Islet precursor cell (in vitro differentiated cells): ENCODE data around the gene DYNC1H1.

ENCODE experiments used
- DNase-seq: peaks from one replicate; pipeline ENCODE4 v3.0.0-alpha.2; 2018

DYNC1H1 gene

DNA sequence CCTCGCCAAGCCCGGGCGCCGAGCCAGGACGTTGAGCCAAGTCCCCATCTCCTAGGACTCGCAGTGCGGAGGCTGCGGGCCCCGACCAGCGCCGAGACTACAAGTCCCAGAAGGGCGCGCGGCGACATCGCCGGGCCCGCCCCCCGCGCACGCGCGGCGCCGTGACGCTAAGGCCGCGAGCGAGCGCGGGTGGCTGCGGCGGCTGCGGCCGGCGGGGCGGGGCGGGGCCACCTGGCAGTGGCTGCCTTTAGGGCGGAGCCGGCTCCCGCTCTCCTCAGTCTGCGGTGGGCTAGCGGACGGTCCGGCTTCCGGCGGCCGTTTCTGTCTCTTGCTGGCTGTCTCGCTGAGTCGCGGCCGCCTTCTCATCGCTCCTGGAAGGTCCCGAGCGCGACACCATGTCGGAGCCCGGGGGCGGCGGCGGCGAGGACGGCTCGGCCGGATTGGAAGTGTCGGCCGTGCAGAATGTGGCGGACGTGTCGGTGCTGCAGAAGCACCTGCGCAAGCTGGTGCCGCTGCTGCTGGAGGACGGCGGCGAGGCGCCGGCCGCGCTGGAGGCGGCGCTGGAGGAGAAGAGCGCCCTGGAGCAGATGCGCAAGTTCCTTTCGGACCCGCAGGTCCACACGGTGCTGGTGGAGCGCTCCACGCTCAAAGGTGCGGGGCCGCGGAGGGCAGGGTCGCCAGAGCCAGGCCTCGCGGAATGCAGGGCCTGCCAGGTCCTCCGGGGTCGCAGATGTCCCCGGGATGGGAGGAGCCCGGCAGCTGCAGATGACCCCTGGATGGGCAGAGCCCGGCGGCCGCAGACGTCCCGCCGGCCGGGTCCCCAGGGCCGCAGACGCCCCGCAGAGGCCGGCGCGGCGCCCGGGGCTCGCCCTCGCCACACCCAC is at the start of gene DYNC1H1:
Gene DYNC1H1, plus strand, starts transcription at position 277 of the 884 bp plus-strand sequence. Its CDS starts 119 bp downstream, at position 396.
- peak; percentile 95 for DNase-seq

GRCh38 chr14:101915871-101916815 is 48.2 kb upstream of the DYNC1H1 start:
- DNase-seq, result no peak

DNA sequence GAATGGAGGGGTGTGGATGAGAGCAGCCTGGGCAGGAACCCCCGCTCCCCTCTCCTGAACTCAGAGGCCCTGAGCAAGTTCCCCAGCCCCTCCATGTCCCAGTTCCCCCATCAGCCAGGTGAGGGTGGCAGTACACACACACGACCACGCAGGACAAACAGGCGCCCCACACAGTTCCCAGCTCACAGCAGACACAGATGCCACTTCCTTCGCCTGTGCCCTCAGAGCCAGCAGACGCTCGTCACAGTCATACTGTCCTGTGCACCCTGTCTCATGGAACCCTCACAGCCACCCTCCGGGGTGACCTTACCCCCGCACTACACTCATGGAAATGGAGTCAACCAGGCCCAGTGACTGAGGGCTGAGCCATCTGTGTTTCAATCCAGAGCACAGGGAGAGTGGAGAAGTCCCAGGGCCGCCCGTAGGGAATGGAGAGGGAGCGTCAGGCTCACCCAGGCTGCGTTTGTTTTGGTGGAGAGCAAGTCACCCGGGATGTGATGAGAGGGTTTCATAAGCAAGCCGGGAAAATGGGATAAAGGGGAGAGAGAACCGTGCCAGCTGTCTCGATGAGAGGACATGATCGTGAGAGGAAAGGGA is 47.5 kb upstream of the DYNC1H1 start:
- DNase-seq, result no peak

GRCh38 chr14:101917413-101918017 is 46.9 kb upstream of the DYNC1H1 start:
- DNase-seq, result no peak

- peak; percentile 64 for DNase-seq
Measured at GRCh38 chr14:101918065-101918989, 46.0 kb upstream of the DYNC1H1 start.

DNA sequence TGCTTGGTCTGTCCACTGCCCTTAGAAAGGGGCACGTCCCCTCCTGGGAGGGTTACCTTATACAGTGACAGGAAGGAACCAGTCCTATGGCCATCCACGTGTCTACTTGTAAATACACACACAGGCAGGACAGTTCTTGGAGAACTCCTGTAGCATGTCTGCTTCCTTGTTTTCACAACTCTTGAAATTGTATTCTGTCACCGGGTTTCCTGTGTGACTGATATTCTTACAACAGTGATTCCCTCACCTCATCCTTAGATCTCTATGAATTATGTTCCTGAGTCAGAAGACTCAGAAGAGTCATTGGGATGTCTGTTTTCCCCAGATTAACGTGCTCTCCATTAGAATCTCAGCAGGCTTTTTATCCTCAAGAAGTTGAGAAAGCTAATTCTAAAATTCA is 44.1 kb upstream of the DYNC1H1 start:
- no peak for DNase-seq

GRCh38 chr14:101922866-101923265 is 41.5 kb upstream of the DYNC1H1 start:
- DNase-seq, result no peak

GRCh38 chr14:101925152-101925551 is 39.2 kb upstream of the DYNC1H1 start:
- DNase-seq, result no peak

DNA sequence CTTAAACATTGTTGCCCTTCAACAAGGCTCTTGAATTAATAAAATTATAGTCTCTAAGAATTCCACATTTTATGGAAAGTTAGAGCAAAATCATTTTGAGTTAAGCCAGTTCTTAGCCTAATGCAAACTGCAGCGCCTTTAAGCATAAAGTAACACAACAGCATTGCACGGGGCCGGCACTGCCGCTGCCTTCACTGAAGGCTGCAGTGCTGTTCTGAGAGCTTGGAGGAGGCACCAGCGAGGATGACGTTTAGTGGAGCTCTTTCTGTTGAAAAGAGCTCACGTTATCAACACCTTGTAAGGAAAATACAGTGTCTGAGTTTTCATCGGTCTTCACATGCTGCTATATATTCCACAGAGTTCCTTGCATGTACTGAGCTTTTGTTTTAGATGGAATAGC is 38.3 kb upstream of the DYNC1H1 start:
- DNase-seq, result no peak

DNA sequence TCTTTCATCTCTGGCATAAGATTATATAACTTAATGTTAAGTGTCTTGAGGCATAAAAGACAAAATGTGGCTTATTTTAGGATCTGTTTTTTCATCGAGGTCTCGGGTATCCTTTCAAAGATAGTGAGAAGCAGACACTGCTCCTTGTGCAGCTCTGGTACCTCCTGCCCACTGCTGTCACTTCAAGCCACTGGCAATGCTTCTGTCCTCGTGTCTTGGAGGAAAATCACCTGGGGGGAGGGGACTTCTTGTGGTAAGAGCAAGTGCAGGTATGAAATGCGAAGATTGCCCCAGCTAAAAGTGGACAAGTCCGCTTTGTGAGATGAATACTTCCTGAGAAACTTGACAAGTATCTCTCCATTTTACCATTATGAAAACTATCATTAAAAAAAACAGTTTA is 37.8 kb upstream of the DYNC1H1 start:
- no peak for DNase-seq

DNA sequence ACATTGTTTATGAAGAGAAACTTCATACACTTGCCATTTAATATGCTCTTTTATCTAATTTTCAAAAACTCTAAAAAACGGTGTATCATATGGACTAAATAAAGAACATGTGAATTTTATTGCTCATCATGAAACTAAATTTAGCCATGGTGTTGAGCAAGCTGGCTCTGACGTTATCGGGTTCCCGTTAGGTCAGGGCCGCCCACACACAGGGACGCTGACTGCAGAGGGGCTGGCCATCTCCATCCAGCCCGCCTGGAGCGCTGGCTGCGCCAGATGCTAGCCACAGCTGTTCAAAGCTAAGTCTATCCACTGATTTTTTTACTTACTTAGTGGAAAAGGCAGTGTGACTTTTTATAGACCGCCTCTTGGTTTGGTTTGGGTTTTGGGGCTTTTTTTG is 36.5 kb upstream of the DYNC1H1 start:
- no peak for DNase-seq

DNA sequence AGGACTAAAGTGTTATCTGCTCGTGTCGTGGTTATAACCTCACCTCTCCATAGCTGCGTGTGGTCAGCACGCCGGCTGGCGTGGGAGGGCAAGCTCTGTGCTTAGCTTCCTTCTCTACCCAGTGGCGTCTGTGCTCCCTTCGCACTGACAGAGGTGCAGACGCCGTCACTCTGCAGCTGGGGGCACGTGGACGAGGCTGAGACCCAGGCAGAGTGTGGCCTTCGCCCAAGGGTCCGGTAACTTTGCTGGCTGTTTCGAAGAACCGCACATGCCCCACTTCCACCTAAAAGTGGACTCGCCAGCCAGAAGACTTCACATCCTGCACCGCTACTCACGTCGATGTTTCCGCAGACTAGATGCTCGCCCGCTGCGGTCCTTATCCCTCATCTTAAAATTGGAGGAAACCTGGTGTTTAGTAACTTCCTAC is 35.9 kb upstream of the DYNC1H1 start:
- no peak for DNase-seq

- DNase-seq, result no peak
Measured at GRCh38 chr14:101929096-101929495, 35.3 kb upstream of the DYNC1H1 start.

GRCh38 chr14:101929946-101930345 is 34.4 kb upstream of the DYNC1H1 start:
- no peak for DNase-seq

DNA sequence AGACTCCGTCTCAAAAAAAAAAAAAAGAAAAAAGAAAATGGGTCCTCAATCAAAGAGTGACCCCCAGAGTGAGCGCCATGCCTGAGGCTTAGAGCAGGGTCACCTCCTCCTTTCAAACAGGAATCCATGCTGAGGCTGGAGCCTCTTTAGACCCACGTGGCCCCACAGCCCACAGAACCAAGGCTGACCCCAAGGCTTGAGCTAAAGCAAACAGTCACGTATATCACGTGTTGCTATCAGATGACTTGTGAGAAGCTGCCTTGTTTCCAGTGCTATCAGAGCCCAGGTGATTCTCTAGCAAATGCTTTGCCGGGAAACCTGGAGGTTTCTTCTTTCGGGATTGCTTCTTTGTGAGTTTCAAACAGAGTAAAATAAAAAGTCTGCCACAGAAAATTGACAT is 31.7 kb upstream of the DYNC1H1 start:
- DNase-seq, result no peak

GRCh38 chr14:101933209-101933608 is 31.2 kb upstream of the DYNC1H1 start:
- DNase-seq, result no peak

DNA sequence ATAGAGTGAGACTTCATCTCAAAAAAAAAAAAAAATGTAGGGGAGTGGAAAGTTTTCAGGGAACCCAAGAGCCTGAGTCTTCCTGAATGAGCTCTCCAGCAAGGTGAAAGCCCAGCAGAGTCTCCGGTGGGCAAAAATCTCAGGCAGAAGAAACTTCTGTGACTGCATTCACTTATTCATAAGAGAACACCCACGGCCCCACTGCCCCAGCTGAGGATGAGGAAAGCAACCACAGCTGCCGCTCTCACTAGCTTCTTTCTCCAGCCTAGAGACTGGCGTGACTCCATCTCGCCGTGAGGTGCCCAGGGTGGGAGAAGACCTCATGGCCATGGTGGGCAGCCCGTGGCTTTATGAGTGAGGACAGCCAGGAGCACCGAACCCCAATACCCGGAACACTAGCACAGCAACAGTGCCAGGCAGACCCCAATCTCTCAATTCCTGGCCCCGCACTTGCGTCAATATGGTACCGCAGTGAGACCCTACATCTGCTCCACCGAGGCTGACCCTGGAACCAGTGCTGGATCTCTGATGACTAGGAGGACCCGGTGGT is 29.7 kb upstream of the DYNC1H1 start:
- no peak for DNase-seq

- no peak for DNase-seq
Measured at GRCh38 chr14:101937926-101938767, 26.2 kb upstream of the DYNC1H1 start.

GRCh38 chr14:101939646-101940170 is 24.7 kb upstream of the DYNC1H1 start:
- no peak for DNase-seq

- no peak for DNase-seq
Measured at GRCh38 chr14:101944451-101944850, 19.9 kb upstream of the DYNC1H1 start.
